C4-2B (cell line): ENCODE data around the gene APOBEC3A.

Experiments
- CTCF ChIP-seq: fragments of 450-650 bp; conservative IDR thresholded peaks from 2 replicates; pipeline ENCODE4 v1.5.1; 2017; ENCODE audit warnings: mild to moderate bottlenecking
- ZFX ChIP-seq: fragments of 450-650 bp; IDR thresholded peaks from 2 replicates; pipeline ENCODE4 v1.6.1; 2017

GRCh38 chr22:38981992-38982927 is 24.9 kb downstream of the APOBEC3A start, which contains the start of gene APOBEC3B:
- no peak for TF ChIP-seq CTCF
- no peak for TF ChIP-seq ZFX
